K562 (cell line): ENCODE data around the gene SLC25A4. TPM values are rescaled to one million over a fixed set of nuclear protein-coding genes. Genes with fewer than 3 reads are reported as not detected.

ENCODE experiments used
- ATAC-seq: fragments of 200-7000 bp; cut with Tn5 transposase; 3 replicates; pipeline ENCODE4 v1.9.1; 2020; ENCODE audit warnings: moderate library complexity
- BruUV-seq: library from RNA; stranded (reverse); fragments of 400-500 nt; replicated peaks from 2 replicates; lab custom pipeline; 2021; lab: Mats Ljungman, UMichigan
- CTCF ChIA-PET: fragments of 300-600 bp; formaldehyde crosslinking; extraction: SDS; loops from one replicate; lab custom pipeline; 2021; ENCODE audit warnings: low intra/inter-chr PET ratio; lab: Yijun Ruan, JAX
- POLR2A ChIA-PET: fragments of 300-600, 350-650 bp; sonication (Branson Sonifier 250); formaldehyde crosslinking; extraction: SDS; loops from one replicate; lab custom pipeline; 2021; ENCODE audit warnings: antibody characterized with exemption, inconsistent platforms; lab: Yijun Ruan, JAX
- DNase-seq, 4 experiments: peaks; one replicate each; pipeline versions ENCODE4 v3.0.0 to v3.0.0-alpha.2; 2011 to 2018; ENCODE audit warnings: low spot score in 3 of 4, mixed read lengths in 3 of 4; ENCODE audit errors: extremely low read depth in 1 of 4
- FAIRE-seq: peaks from 2 replicates; lab custom pipeline; 2011; peaks lifted over from hg19 to GRCh38; lab: Jason Lieb, UNC
- H2AFZ ChIP-seq: 2 replicates; pipeline ENCODE4 v1.6.0; 2011; ENCODE audit warnings: low read depth, low read length, control low read depth, inconsistent platforms
- H3K27ac ChIP-seq: fragments of 200-600 bp; 3 replicates; pipeline ENCODE4 v1.8.0; 2011; ENCODE audit warnings: low read depth, mild to moderate bottlenecking, control low read depth, inconsistent platforms, low read length, moderate library complexity, mixed read lengths; ENCODE audit errors: extremely low read depth
- H3K27me3 ChIP-seq, 2 experiments: fragments of 300-600 bp in 1 of 2; 2 replicates in 1 of 2; 3 replicates in 1 of 2; pipeline versions ENCODE4 v1.6.0 to v1.8.0; 2011; ENCODE audit warnings: inconsistent platforms in 2 of 2, low read length in 2 of 2, mild to moderate bottlenecking in 1 of 2, mixed read lengths in 1 of 2, moderate library complexity in 1 of 2; ENCODE audit not compliant: control insufficient read depth in 2 of 2, insufficient read depth in 2 of 2
- H3K36me3 ChIP-seq: fragments of 300-600 bp; 3 replicates; pipeline ENCODE4 v1.8.0; 2011; ENCODE audit warnings: mild to moderate bottlenecking, low read length, inconsistent platforms; ENCODE audit not compliant: control insufficient read depth, insufficient read depth
- H3K4me1 ChIP-seq, 2 experiments: fragments of 200-600 bp in 1 of 2; replicated peaks in 1 of 2; 2 replicates in 1 of 2; 3 replicates in 1 of 2; pipeline versions ENCODE4 v1.5.1 to v1.8.0; 2011; ENCODE audit warnings: inconsistent platforms in 2 of 2, low read length in 2 of 2, mild to moderate bottlenecking in 1 of 2, mixed read lengths in 1 of 2, moderate library complexity in 1 of 2; ENCODE audit not compliant: control insufficient read depth in 2 of 2, insufficient read depth in 2 of 2
- H3K4me2 ChIP-seq: 2 replicates; pipeline ENCODE4 v1.6.1; 2011; ENCODE audit warnings: low read length, control low read depth, inconsistent platforms, mixed read lengths; ENCODE audit not compliant: insufficient read depth
- H3K4me3 ChIP-seq: fragments of 200-600 bp; sonication (generic), shearing (Covaris generic); 2 replicates; pipeline ENCODE4 v1.5.1; 2016; ENCODE audit warnings: control low read depth, inconsistent platforms
- H3K79me2 ChIP-seq: fragments of 200-600 bp; 3 replicates; pipeline ENCODE4 v1.8.0; 2011; ENCODE audit warnings: low read length, inconsistent platforms; ENCODE audit not compliant: control insufficient read depth, insufficient read depth
- H3K9ac ChIP-seq, 2 experiments: 2 replicates each; pipeline versions ENCODE4 v1.6.0 to v1.6.1; 2011; ENCODE audit warnings: low read depth in 2 of 2, low read length in 2 of 2, control low read depth in 1 of 2, inconsistent platforms in 1 of 2, mild to moderate bottlenecking in 1 of 2, mixed read lengths in 1 of 2; ENCODE audit not compliant: insufficient read depth in 1 of 2
- H3K9me1 ChIP-seq: one replicate; pipeline ENCODE4 v1.6.0; 2011; ENCODE audit warnings: inconsistent platforms, mild to moderate bottlenecking, low read length, moderate library complexity; ENCODE audit not compliant: control insufficient read depth, insufficient read depth
- H3K9me3 ChIP-seq: replicated peaks from 2 replicates; pipeline ENCODE4 v1.5.1; 2011; ENCODE audit warnings: low read depth, low read length, inconsistent platforms; ENCODE audit not compliant: control insufficient read depth, insufficient read depth
- H4K20me1 ChIP-seq: replicated peaks from 2 replicates; pipeline ENCODE4 v1.6.1; 2011; ENCODE audit warnings: low read length, inconsistent platforms, mixed read lengths; ENCODE audit not compliant: control insufficient read depth, insufficient read depth
- GABPB1 ChIP-seq: sonication (generic); formaldehyde crosslinking; IDR thresholded peaks from 2 replicates; pipeline ENCODE4 v1.8.0; 2022; ENCODE audit warnings: mild to moderate bottlenecking, missing genetic modification reagents
- HINFP ChIP-seq: fragments of 450-650 bp; conservative IDR thresholded peaks from 2 replicates; pipeline ENCODE4 v1.6.1; 2016; ENCODE audit warnings: missing genetic modification characterization, low read depth, mild to moderate bottlenecking, control low read depth, missing compliant biosample characterization
- REST ChIP-seq, 2 experiments: fragments of 450-650 bp; formaldehyde crosslinking in 1 of 2; IDR thresholded peaks; 2 replicates each; pipeline versions ENCODE4 v1.4.0 to v1.6.1; 2014 to 2020; ENCODE audit warnings: mild to moderate bottlenecking in 2 of 2, borderline replicate concordance in 1 of 2, low read depth in 1 of 2
- ZFP1 ChIP-seq: fragments of 450-650 bp; formaldehyde crosslinking; IDR thresholded peaks from 2 replicates; pipeline ENCODE4 v1.4.0; 2020; ENCODE audit warnings: mild to moderate bottlenecking, mixed read lengths
- ZNF449 ChIP-seq: fragments of 250-450 bp; sonication (Bioruptor Pico); IDR thresholded peaks from 2 replicates; pipeline ENCODE4 v1.8.0; 2022; ENCODE audit warnings: moderate library complexity, mild to moderate bottlenecking, inconsistent platforms
- ZNF57 ChIP-seq: fragments of 450-650 bp; formaldehyde crosslinking; IDR thresholded peaks from 2 replicates; pipeline ENCODE4 v1.4.0; 2020; ENCODE audit warnings: mild to moderate bottlenecking, moderate library complexity
- ZNF695 ChIP-seq: fragments of 450-650 bp; formaldehyde crosslinking; IDR thresholded peaks from 2 replicates; pipeline ENCODE4 v1.4.0; 2020; ENCODE audit warnings: mild to moderate bottlenecking, moderate library complexity
- WGBS: fragments of 100-300 bp; shearing (Covaris generic); methylation state at CpG from one replicate; pipeline ENCODE4 v1.1.6; 2016; ENCODE audit warnings: low coverage, mixed read lengths; ENCODE audit not compliant: insufficient coverage; ENCODE audit errors: missing lambda C conversion rate; 5-methylcytosine and 5-hydroxymethylcytosine counted together
- in situ Hi-C: fragments of 300-500 bp; cut with MboI; formaldehyde crosslinking; loops from 4 replicates; pipeline ENCODE4 v1.15.0; 2018; ENCODE audit warnings: inconsistent platforms, mixed read lengths
- intact Hi-C: fragments of 100-400 bp; cut with micrococcal nuclease; formaldehyde crosslinking; loops from 2 replicates; pipeline ENCODE4 v1.14.2; 2022
- polyA plus RNA-seq, 8 experiments: library from polyadenylated mRNA; depleted of rRNA in 4 of 8; stranded (reverse) in 5 of 8; unstranded in 3 of 8; fragments of >200 nt; fragmentation: Nextera tagmentation in 2 of 8; fragmentation: Illumina TruSeq in 1 of 8; extraction: Ambion mirVana in 2 of 8; extraction: Trizol in 1 of 8; gene quantifications; 2 replicates each; pipeline versions ENCODE4 v1.2.1 to v1.2.3, GENCODE V29; 2011 to 2014; ENCODE audit warnings: inconsistent platforms in 1 of 8, missing spikeins in 1 of 8
- total RNA-seq, 7 experiments: library from RNA; depleted of rRNA in 6 of 7; stranded (reverse); fragments of >200 nt in 6 of 7; fragmentation: Illumina TruSeq in 2 of 7; extraction: Trizol in 2 of 7; gene quantifications; 2 replicates each; pipeline versions ENCODE4 v1.2.1 to v1.2.3, GENCODE V29; 2011 to 2021; ENCODE audit warnings: low replicate concordance in 1 of 7

Gene SLC25A4
- total and polyA plus RNA-seq, 9 of the 15 experiments (the other 6 are each of a cell fraction or from before 2014, with no cell fraction given): 8.3 to 28.6 (median 19.5) TPM

GRCh38 chr4:185127021-185127925 is 15.8 kb upstream of the SLC25A4 start:
- Histone ChIP-seq H3K4me2 (no peak overlapping the region), H3K36me3 (no peaks in the 10 kb centered on the region), H4K20me1 (no peaks in the 10 kb centered on the region), H3K27ac (no peak overlapping the region), H3K4me3 (no peak overlapping the region), H3K4me1 (no peaks in the 10 kb centered on the region), H3K27me3 (no peaks in the 10 kb centered on the region), H3K9me3 (no peaks in the 10 kb centered on the region; the same call in 1 of the 2 replicates), H3K9ac (no peak overlapping the region), H3K79me2 (no peaks in the 10 kb centered on the region), H2AFZ (no peak overlapping the region), H3K9me1 (no peaks in the 10 kb centered on the region)
- in situ Hi-C loops (no loop called here), intact Hi-C loops (no loop called here)
- FAIRE-seq (no peak), ATAC-seq (no peak), DNase-seq (no peak)
- ChIA-PET CTCF (no interaction called here), POLR2A (no interaction called here)
- no TSS peak for BruUV-seq
- 84% methylated on average over 40 of the region's 64 CpGs for WGBS
- TF ChIP-seq HINFP (tag): no peak
- no peak for TF ChIP-seq ZNF695 (CRISPR knock-in tag)
- TF ChIP-seq REST (IDR thresholded peaks at IDR 0.05; ENCODE audit: borderline replicate concordance): no peak
- no peak for TF ChIP-seq REST (CRISPR knock-in tag; IDR thresholded peaks at IDR 0.05; ENCODE audit: low read depth)
- no peak for TF ChIP-seq ZNF57 (CRISPR knock-in tag)
- TF ChIP-seq GABPB1 (CRISPR knock-in tag): no peak
- TF ChIP-seq ZFP1 (CRISPR knock-in tag): no peak
- TF ChIP-seq ZNF449 (CRISPR knock-in tag): no peak
